CD14-positive monocyte (primary cell): ENCODE data around the gene POLR3A. TPM values are rescaled to one million over a fixed set of nuclear protein-coding genes. Genes with fewer than 3 reads are reported as not detected.
A peak's percentile ranks its signal among the peaks of the same experiment; 100 is the strongest.
"Not testable (repeated sequence)": the region's sequence is repeated elsewhere in the genome, so short reads cannot be mapped to it uniquely, and the experiment has no call there.

Source experiments
- DNase-seq, 3 donors: peaks; one replicate each; pipeline ENCODE4 v3.0.0-alpha.2; 2011 to 2022
- H2AFZ ChIP-seq: 2 replicates; pipeline ENCODE4 v1.6.0; 2012; ENCODE audit warnings: mild to moderate bottlenecking, low read depth, low read length, inconsistent platforms; ENCODE audit not compliant: insufficient read depth, poor library complexity, severe bottlenecking
- H3K27ac ChIP-seq, 2 donors: 1 replicate in 1 of 2; 2 replicates in 1 of 2; pipeline ENCODE4 v1.5.1; 2012 to 2013; ENCODE audit warnings: low read length in 2 of 2, control low read depth in 1 of 2, inconsistent platforms in 1 of 2, low read depth in 1 of 2, mild to moderate bottlenecking in 1 of 2
- H3K27me3 ChIP-seq, 2 donors: one replicate each; pipeline versions ENCODE4 v1.6.0 to v1.6.1; 2011 to 2013; ENCODE audit warnings: low read length in 2 of 2; ENCODE audit not compliant: control insufficient read depth in 2 of 2, insufficient read depth in 2 of 2
- H3K36me3 ChIP-seq, 2 donors: replicated peaks in 1 of 2; 1 replicate in 1 of 2; 2 replicates in 1 of 2; pipeline versions ENCODE4 v1.5.1 to v1.6.1; 2012 to 2013; ENCODE audit warnings: low read length in 2 of 2, control low read depth in 1 of 2, inconsistent platforms in 1 of 2, mild to moderate bottlenecking in 1 of 2; ENCODE audit not compliant: insufficient read depth in 2 of 2, control insufficient read depth in 1 of 2
- H3K4me1 ChIP-seq, 2 donors: 1 replicate in 1 of 2; 2 replicates in 1 of 2; pipeline versions ENCODE4 v1.5.1 to v1.6.1; 2012 to 2013; ENCODE audit warnings: low read length in 2 of 2, control low read depth in 1 of 2, inconsistent platforms in 1 of 2, mild to moderate bottlenecking in 1 of 2, moderate library complexity in 1 of 2; ENCODE audit not compliant: insufficient read depth in 2 of 2, control insufficient read depth in 1 of 2
- H3K4me2 ChIP-seq: replicated peaks from 2 replicates; pipeline ENCODE3; 2012; ENCODE audit warnings: low read length, moderate library complexity, mild to moderate bottlenecking; ENCODE audit not compliant: poor library complexity, severe bottlenecking; ENCODE audit errors: extremely low read depth
- H3K4me3 ChIP-seq, 3 experiments: fragments of 200-600 bp in 1 of 3; sonication (generic) in 1 of 3; replicated peaks in 1 of 3; 1 replicate in 2 of 3; 2 replicates in 1 of 3; pipeline ENCODE4 v1.5.1; 2011 to 2013; ENCODE audit warnings: low read length in 3 of 3, mild to moderate bottlenecking in 3 of 3, control low read depth in 2 of 3, low read depth in 2 of 3, inconsistent platforms in 1 of 3, moderate library complexity in 1 of 3
- H3K79me2 ChIP-seq: 2 replicates; pipeline ENCODE4 v1.6.0; 2012; ENCODE audit warnings: mild to moderate bottlenecking, control low read depth, inconsistent platforms, low read length, moderate library complexity; ENCODE audit not compliant: insufficient read depth
- H3K9ac ChIP-seq: 2 replicates; pipeline ENCODE4 v1.6.0; 2017; ENCODE audit warnings: low read length, mild to moderate bottlenecking; ENCODE audit not compliant: insufficient read depth, poor library complexity, severe bottlenecking
- H3K9me3 ChIP-seq, 2 donors: replicated peaks in 1 of 2; 1 replicate in 1 of 2; 2 replicates in 1 of 2; pipeline versions ENCODE4 v1.5.1 to v1.6.1; 2012 to 2013; ENCODE audit warnings: low read length in 2 of 2, control low read depth in 1 of 2; ENCODE audit not compliant: control insufficient read depth in 1 of 2, insufficient read depth in 1 of 2
- H4K20me1 ChIP-seq: 2 replicates; pipeline ENCODE4 v1.6.0; 2012; ENCODE audit warnings: mild to moderate bottlenecking, low read length, control low read depth, moderate library complexity; ENCODE audit not compliant: insufficient read depth
- H3K27ac Mint-ChIP-seq, 7 donors: one replicate each; pipeline ENCODE4 v1.8.0; 2020; ENCODE audit warnings: mild to moderate bottlenecking in 7 of 7, mixed read lengths in 7 of 7, moderate library complexity in 6 of 7, inconsistent platforms in 2 of 7
- H3K27me3 Mint-ChIP-seq, 3 donors: one replicate each; pipeline ENCODE4 v1.8.0; 2021 to 2022; ENCODE audit warnings: low read depth in 3 of 3, mild to moderate bottlenecking in 3 of 3, mixed read lengths in 3 of 3, moderate library complexity in 3 of 3, inconsistent platforms in 1 of 3
- H3K36me3 Mint-ChIP-seq, 2 donors: one replicate each; pipeline ENCODE4 v1.8.0; 2020; ENCODE audit warnings: mixed read lengths in 2 of 2, inconsistent platforms in 1 of 2, mild to moderate bottlenecking in 1 of 2
- H3K4me1 Mint-ChIP-seq: one replicate; pipeline ENCODE4 v1.8.0; 2020; ENCODE audit warnings: mild to moderate bottlenecking, mixed read lengths
- H3K4me3 Mint-ChIP-seq, 2 donors: one replicate each; pipeline ENCODE4 v1.8.0; 2020; ENCODE audit warnings: mild to moderate bottlenecking in 2 of 2, mixed read lengths in 2 of 2, moderate library complexity in 1 of 2
- H3K9me3 Mint-ChIP-seq, 7 donors: one replicate each; pipeline ENCODE4 v1.8.0; 2020 to 2022; ENCODE audit warnings: mixed read lengths in 7 of 7, mild to moderate bottlenecking in 6 of 7, moderate library complexity in 6 of 7, inconsistent platforms in 2 of 7
- WGBS: methylation state at CpG from one replicate; pipeline ENCODE4 v1.1.5; 2013; ENCODE audit warnings: missing lambda C conversion rate; ENCODE audit not compliant: insufficient coverage; 5-methylcytosine and 5-hydroxymethylcytosine counted together
- intact Hi-C, 2 donors: fragments of 100-400 bp; cut with micrococcal nuclease; formaldehyde crosslinking; loops; one replicate each; pipeline versions ENCODE4 v1.15.0 to v1.15.1; 2023
- polyA plus RNA-seq, 3 donors: library from polyadenylated mRNA; depleted of rRNA in 1 of 3; unstranded in 2 of 3; stranded (reverse) in 1 of 3; fragments of 300-500 nt in 2 of 3; fragments of >200 nt in 1 of 3; fragmentation: Illumina TruSeq in 2 of 3; gene quantifications; 1 replicate in 2 of 3; 2 replicates in 1 of 3; pipeline ENCODE4 v1.2.3, GENCODE V29; 2012 to 2021
- TF ChIP-seq, protein P1 (sequence below): fragments of 200-600 bp; IDR thresholded peaks from one replicate; pipeline ENCODE4 v1.8.0; 2022; ENCODE audit warnings: antibody characterized with exemption, mild to moderate bottlenecking

POLR3A gene
- polyA plus RNA-seq, 3 donors, result 2.7 to 5.2 (median 4.7) TPM

DNA sequence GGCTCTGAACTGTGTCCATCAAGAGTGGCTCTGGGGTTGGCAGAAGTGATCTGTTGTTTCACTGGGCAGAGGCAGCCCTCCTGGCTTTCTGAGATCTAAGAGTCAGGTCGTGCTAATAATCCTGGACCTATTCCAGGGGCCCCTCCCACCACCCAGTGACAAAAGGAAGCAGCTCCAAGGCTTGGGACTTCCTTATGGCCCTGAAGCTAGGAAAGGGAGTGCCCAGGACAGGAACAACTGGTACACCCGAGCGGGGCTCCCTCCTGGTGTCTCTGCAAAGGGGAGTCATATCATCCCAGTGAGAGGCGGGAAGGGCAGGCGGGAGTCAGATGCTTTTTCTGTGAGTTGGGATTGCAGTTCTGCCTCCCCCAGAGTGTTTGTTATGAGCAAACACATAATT, 36.7 kb upstream of the POLR3A start:
- no peak overlapping the region for H3K4me3 Mint-ChIP-seq
- no peak overlapping the region for H3K9ac ChIP-seq
- no peaks in the 10 kb centered on the region for H3K9me3 Mint-ChIP-seq

GRCh38 chr10:78065611-78066010, 36.3 kb upstream of the POLR3A start:
- no peaks in the 10 kb centered on the region for H3K36me3 ChIP-seq
- H3K4me3 ChIP-seq, result no peak overlapping the region
- intact Hi-C loops, result no loop called here
- no peak overlapping the region for H3K9ac ChIP-seq
- H4K20me1 ChIP-seq, result no peaks in the 10 kb centered on the region
- H3K27me3 ChIP-seq, result no peaks in the 10 kb centered on the region
- 75% methylated on average over 1 of the region's 2 CpGs for WGBS
- Mint-ChIP-seq H3K27me3 (peaks cover 0 to 2% (median 1%) of the 10 kb centered on the region in 3 donors), H3K36me3 (no peaks in the 10 kb centered on the region), H3K4me1 (no peaks in the 10 kb centered on the region), H3K27ac (peak overlapping the region in 1 of 7 donors; percentile 57), H3K9me3 (no peaks in the 10 kb centered on the region), H3K4me3 (no peak overlapping the region)
- no peaks in the 10 kb centered on the region for H3K79me2 ChIP-seq
- no peaks in the 10 kb centered on the region for H3K9me3 ChIP-seq
- H3K4me2 ChIP-seq, result no peak overlapping the region
- DNase-seq, result no peak
- no peaks in the 10 kb centered on the region for H3K4me1 ChIP-seq
- TF ChIP-seq, protein P1, sequence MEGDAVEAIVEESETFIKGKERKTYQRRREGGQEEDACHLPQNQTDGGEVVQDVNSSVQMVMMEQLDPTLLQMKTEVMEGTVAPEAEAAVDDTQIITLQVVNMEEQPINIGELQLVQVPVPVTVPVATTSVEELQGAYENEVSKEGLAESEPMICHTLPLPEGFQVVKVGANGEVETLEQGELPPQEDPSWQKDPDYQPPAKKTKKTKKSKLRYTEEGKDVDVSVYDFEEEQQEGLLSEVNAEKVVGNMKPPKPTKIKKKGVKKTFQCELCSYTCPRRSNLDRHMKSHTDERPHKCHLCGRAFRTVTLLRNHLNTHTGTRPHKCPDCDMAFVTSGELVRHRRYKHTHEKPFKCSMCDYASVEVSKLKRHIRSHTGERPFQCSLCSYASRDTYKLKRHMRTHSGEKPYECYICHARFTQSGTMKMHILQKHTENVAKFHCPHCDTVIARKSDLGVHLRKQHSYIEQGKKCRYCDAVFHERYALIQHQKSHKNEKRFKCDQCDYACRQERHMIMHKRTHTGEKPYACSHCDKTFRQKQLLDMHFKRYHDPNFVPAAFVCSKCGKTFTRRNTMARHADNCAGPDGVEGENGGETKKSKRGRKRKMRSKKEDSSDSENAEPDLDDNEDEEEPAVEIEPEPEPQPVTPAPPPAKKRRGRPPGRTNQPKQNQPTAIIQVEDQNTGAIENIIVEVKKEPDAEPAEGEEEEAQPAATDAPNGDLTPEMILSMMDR, result no peak
- H3K27ac ChIP-seq, result no peak overlapping the region
- no peak overlapping the region for H2AFZ ChIP-seq

More for the DNA sequence above, 36.7 kb upstream of the POLR3A start:
- H3K36me3 ChIP-seq, result no peaks in the 10 kb centered on the region
- no peaks in the 10 kb centered on the region for H3K79me2 ChIP-seq
- Mint-ChIP-seq H3K27me3 (peaks cover 1 to 2% (median 2%) of the 10 kb centered on the region in 3 donors), H3K4me1 (no peaks in the 10 kb centered on the region), H3K36me3 (no peaks in the 10 kb centered on the region), H3K27ac (no peak overlapping the region)
- H3K4me1 ChIP-seq, result no peaks in the 10 kb centered on the region
- no CpG with 5 or more reads among the region's 5 CpGs for WGBS
- intact Hi-C loops, result no loop called here
- no peaks in the 10 kb centered on the region for H3K9me3 ChIP-seq
- H3K4me2 ChIP-seq, result no peak overlapping the region
- no peak for DNase-seq
- no peaks in the 10 kb centered on the region for H3K27me3 ChIP-seq
- no peak overlapping the region for H2AFZ ChIP-seq
- H4K20me1 ChIP-seq, result no peaks in the 10 kb centered on the region
- H3K4me3 ChIP-seq, result no peak overlapping the region
- TF ChIP-seq, protein P1, result no peak
- H3K27ac ChIP-seq, result no peak overlapping the region

GRCh38 chr10:78064919-78065318, 35.6 kb upstream of the POLR3A start:
- DNase-seq, H3K4me3 Mint-ChIP-seq, H3K27ac ChIP-seq, intact Hi-C loops, H3K4me1 ChIP-seq, H3K27me3 Mint-ChIP-seq, H3K79me2 ChIP-seq, H3K27me3 ChIP-seq, H2AFZ ChIP-seq, H3K9ac ChIP-seq, H3K36me3 ChIP-seq, H3K9me3 Mint-ChIP-seq, H3K27ac Mint-ChIP-seq, H3K4me3 ChIP-seq, H3K9me3 ChIP-seq, H3K4me1 Mint-ChIP-seq, H4K20me1 ChIP-seq, H3K4me2 ChIP-seq, H3K36me3 Mint-ChIP-seq: not testable (repeated sequence)
- no CpG with 5 or more reads among the region's 2 CpGs for WGBS
